HL-60 (cell line): ENCODE measurements around the gene MAML1.
"Not testable (repeated sequence)": the region's sequence is repeated elsewhere in the genome, so short reads cannot be mapped to it uniquely, and the experiment has no call there.

ENCODE experiments used
- DNase-seq, 2 experiments: peaks; one replicate each; pipeline ENCODE4 v3.0.0-alpha.2; 2010 to 2020; ENCODE audit warnings: low read depth in 1 of 2, low spot score in 1 of 2
- H3K27ac ChIP-seq: fragments of 250-450 bp; sonication (Bioruptor Pico); replicated peaks from 2 replicates; pipeline ENCODE4 v1.5.1; 2020; ENCODE audit warnings: mild to moderate bottlenecking, moderate library complexity
- H3K27me3 ChIP-seq: fragments of 250-450 bp; sonication (Bioruptor Pico); 2 replicates; pipeline ENCODE4 v1.5.1; 2021; ENCODE audit warnings: mild to moderate bottlenecking, moderate library complexity; ENCODE audit not compliant: insufficient read depth, poor library complexity, severe bottlenecking
- H3K4me3 ChIP-seq: replicated peaks from 2 replicates; pipeline ENCODE4 v1.5.1; 2011; ENCODE audit warnings: mild to moderate bottlenecking, control low read depth, low read length; ENCODE audit not compliant: insufficient read depth
- GABPA ChIP-seq: IDR thresholded peaks from 2 replicates; pipeline ENCODE4 v1.6.1; 2012; ENCODE audit warnings: low read depth
- POLR2AphosphoS5 ChIP-seq: IDR thresholded peaks from 2 replicates; pipeline ENCODE4 v1.6.1; 2012; ENCODE audit warnings: low read depth
- REST ChIP-seq: IDR thresholded peaks from 2 replicates; pipeline ENCODE4 v1.6.1; 2012; ENCODE audit warnings: low read depth; ENCODE audit not compliant: insufficient replicate concordance
- SPI1 ChIP-seq: IDR thresholded peaks from 2 replicates; pipeline ENCODE4 v1.6.1; 2012; ENCODE audit warnings: low read depth, mild to moderate bottlenecking, borderline replicate concordance
- TF ChIP-seq, protein P1 (sequence below): IDR thresholded peaks from one replicate; pipeline ENCODE4 v1.5.1; 2011; ENCODE audit warnings: low read length, control low read depth, inconsistent platforms; ENCODE audit not compliant: insufficient read depth

Gene MAML1

GRCh38 chr5:179697108-179697507 is 35.5 kb upstream of the MAML1 start:
- no peak overlapping the region for H3K4me3 ChIP-seq
- no peak for DNase-seq
- H3K27me3 ChIP-seq, result no peaks in the 10 kb centered on the region
- TF ChIP-seq, protein P1, sequence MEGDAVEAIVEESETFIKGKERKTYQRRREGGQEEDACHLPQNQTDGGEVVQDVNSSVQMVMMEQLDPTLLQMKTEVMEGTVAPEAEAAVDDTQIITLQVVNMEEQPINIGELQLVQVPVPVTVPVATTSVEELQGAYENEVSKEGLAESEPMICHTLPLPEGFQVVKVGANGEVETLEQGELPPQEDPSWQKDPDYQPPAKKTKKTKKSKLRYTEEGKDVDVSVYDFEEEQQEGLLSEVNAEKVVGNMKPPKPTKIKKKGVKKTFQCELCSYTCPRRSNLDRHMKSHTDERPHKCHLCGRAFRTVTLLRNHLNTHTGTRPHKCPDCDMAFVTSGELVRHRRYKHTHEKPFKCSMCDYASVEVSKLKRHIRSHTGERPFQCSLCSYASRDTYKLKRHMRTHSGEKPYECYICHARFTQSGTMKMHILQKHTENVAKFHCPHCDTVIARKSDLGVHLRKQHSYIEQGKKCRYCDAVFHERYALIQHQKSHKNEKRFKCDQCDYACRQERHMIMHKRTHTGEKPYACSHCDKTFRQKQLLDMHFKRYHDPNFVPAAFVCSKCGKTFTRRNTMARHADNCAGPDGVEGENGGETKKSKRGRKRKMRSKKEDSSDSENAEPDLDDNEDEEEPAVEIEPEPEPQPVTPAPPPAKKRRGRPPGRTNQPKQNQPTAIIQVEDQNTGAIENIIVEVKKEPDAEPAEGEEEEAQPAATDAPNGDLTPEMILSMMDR, result no peak
- no peak for TF ChIP-seq SPI1
- TF ChIP-seq GABPA, result no peak
- peak overlapping the region; percentile 97 for H3K27ac ChIP-seq

DNA sequence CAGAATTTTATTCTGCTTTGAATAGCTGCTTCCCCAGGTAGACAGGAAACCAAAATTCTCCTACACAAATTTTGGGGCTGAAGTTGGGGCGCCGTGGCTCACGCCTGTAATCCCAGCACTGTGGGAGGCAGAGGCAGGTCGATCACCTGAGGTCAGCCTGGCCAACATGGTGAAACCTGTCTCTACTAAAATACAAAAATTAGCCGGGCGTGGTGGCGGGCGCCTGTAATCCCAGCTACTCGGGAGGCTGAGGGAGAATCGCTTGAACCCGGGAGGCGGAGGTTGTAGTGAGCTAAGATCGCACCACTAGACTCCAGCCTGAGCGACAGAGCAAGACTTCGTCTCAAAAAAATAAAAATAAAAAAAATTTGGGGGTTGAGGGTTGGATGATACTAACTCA is 35.1 kb upstream of the MAML1 start:
- H3K4me3 ChIP-seq, result peak overlapping the region; percentile 74
- DNase-seq, H3K27me3 ChIP-seq: not testable (repeated sequence)
- H3K27ac ChIP-seq, result peak overlapping the region; percentile 97

GRCh38 chr5:179697993-179698934 is 34.4 kb upstream of the MAML1 start:
- Histone ChIP-seq H3K27me3 (no peaks in the 10 kb centered on the region), H3K4me3 (peak overlapping the region; percentile 74), H3K27ac (peak overlapping the region; percentile 98)
- peak; percentile 98 to 99 for DNase-seq
- TF ChIP-seq SPI1, result peak; percentile 57; the same call in 1 of the 2 replicates
- TF ChIP-seq GABPA, result peak; percentile 48; the same call in 1 of the 2 replicates
- peak; percentile 37 for TF ChIP-seq REST
- TF ChIP-seq, protein P1, result no peak
- TF ChIP-seq POLR2AphosphoS5, result peak; percentile 77; the same call in 1 of the 2 replicates

DNA sequence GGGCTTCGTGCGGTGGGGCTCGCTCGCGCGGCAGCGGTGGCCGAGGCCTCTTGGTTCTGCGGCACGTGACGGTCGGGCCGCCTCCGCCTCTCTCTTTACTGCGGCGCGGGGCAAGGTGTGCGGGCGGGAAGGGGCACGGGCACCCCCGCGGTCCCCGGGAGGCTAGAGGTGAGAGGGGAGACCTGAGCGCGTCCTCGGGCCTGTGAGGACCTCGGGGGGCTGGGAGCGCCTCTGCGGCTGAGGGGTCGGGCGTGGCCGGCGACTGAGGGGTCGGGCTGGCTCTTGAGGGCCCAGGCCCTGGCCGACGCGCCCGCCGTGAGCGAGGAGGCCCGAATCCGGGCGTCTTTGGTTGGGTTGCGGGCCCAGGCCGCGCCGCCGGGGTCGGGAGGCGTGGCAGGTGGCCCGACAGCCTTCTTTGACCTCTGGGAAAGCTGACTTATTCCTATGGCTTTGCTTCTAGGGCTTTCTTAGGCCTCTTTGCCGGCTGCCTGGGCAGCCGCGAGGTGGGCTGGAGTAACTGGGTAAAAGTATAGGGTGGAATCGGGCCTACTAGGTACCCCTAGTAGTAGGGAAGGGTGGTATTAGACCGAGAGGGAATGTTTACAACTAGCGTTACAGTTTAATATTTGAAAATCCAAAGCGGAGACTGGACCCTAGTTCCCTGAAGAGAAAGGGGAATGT is 33.5 kb upstream of the MAML1 start, which contains the start of gene CANX:
CANX (plus strand) TSS at position 33 of the 681 bp plus-strand sequence. CDS start 6,715 bp downstream, outside the sequence.
- H3K27me3 ChIP-seq, result no peaks in the 10 kb centered on the region
- H3K27ac ChIP-seq, result peak within 1 kb of the TSS; percentile 98
- peak within 1 kb of the TSS; percentile 74 for H3K4me3 ChIP-seq
- TF ChIP-seq SPI1 (no peak), GABPA (no peak), POLR2AphosphoS5 (peak; percentile 90), REST (peak; percentile 60)
- TF ChIP-seq, protein P1, result no peak
- DNase-seq, result no peak
